ENCODE measurements around the gene EWSR1.

The EWSR1 gene

GRCh38 chr22:29336751-29337490 lies 68.9 kb downstream of the EWSR1 start:
- TF ChIP-seq CTCF (IDR thresholded peaks at IDR 0.05; ENCODE audit: extremely low read depth, insufficient read depth, missing control alignments): no peak
- in situ Hi-C loops (cut with MboI; ENCODE audit: low pct_unique_long_range_greater_than_20kb, low sequenced_read_pairs, unreplicated experiment): no loop called here
- no peak for DNase-seq (ENCODE audit: low spot score)

DNA sequence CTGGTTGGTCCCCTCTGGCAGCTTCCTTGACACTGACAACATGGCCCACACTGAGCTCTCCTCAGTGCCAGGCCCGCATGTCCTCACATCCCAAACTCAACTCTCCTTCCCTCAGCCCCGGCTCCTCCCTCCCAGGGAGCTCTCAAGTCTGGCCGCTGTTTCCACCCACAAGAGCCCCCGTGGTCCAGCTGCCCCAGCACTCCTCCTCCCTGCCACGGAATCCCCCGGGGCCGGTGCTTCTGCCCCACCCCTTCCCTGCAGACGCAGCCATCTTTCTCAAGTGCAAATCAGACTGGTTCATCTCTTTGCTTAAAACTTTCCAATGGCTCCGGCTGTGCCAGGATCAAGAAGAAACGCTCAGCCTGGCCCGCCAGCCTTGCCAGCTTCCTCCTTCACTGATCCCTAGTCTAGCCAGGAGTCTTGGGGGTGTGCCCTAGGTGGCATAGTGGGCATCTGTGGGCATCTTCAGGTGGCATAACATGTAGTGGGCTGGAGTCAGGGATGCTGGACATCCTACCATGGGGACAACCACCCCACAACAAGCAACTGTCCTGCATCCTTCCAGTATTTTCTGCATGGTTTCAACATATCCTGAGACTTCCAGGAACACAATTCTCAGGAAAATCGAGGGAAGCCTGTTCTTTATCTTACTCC lies 69.7 kb downstream of the EWSR1 start:
- in situ Hi-C loops (cut with MboI; ENCODE audit: low pct_unique_long_range_greater_than_20kb, low sequenced_read_pairs, unreplicated experiment): no loop called here
- no peak for TF ChIP-seq CTCF (IDR thresholded peaks at IDR 0.05; ENCODE audit: extremely low read depth, insufficient read depth, missing control alignments)
- no peak for DNase-seq (ENCODE audit: low spot score)

- TF ChIP-seq CTCF (IDR thresholded peaks at IDR 0.05; ENCODE audit: extremely low read depth, insufficient read depth, missing control alignments): no peak
- in situ Hi-C loops (cut with MboI; ENCODE audit: low pct_unique_long_range_greater_than_20kb, low sequenced_read_pairs, unreplicated experiment): no loop called here
- no peak for DNase-seq (ENCODE audit: low spot score)
These were observed 70.3 kb downstream of the EWSR1 start for GRCh38 chr22:29338398-29338797.

DNA sequence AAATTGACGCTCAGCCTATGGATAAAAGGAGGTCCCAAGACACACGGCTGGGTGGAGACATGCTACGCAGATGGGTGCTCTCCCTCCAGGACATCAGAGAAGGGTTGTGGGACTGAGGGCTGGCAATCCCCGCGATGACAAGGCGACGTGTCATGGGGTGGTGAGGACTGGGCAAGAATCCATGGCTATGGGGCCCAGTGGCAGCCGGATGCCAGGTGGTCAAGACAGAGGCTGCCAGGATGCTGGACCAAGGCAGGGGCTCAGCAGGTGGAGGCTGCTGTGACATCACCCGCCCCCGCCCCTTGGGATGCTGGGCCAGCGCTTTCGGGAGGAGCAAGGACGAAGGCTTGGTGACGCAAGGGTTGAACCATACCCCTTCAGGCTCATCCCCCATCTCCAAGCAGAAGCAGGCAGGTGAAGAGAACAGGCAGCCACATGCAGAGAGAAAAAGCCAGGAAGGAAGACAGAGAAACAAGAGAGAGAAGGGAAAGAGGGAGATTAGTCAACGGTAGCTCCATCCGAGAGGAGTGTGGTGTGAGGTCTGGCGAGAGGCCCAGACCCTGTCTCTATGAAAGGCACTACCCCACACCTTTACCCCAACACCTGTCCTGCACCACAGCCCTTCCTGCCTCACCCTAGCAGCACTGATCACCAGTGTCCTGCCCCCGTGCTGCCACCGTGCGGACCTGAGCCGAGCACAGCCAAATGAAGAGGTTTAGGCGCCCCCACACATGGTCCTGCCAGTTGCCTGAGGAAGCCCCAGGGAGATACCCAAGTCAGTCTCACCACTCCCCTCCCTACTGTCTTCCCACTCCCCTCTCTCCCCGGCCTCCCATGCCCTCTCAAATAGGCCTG lies 71.5 kb downstream of the EWSR1 start:
- in situ Hi-C loops (cut with MboI; ENCODE audit: low pct_unique_long_range_greater_than_20kb, low sequenced_read_pairs, unreplicated experiment): no loop called here
- no peak for TF ChIP-seq CTCF (IDR thresholded peaks at IDR 0.05; ENCODE audit: extremely low read depth, insufficient read depth, missing control alignments)
- DNase-seq (ENCODE audit: low spot score): no peak

DNA sequence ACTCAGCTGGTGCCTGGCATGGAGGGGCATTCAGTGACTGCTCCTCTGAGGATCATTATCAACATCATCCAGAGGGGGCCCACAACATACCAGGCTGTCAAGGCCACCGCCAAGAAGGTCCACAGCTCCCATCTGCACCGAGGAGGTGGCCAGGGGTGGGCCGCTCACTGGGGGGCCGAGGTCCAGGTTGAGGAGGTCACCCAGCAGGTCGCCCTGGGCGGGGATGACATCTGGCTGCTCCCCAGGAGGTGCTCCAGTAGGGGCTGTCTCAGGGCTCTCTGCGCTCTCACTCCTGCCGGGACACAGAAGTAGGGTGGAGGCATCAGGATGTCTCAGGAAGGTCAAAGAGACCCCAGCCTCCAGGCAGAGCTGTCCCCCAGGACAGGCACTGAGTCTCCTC lies 72.5 kb downstream of the EWSR1 start:
- in situ Hi-C loops (cut with MboI; ENCODE audit: low pct_unique_long_range_greater_than_20kb, low sequenced_read_pairs, unreplicated experiment): no loop called here
- no peak for DNase-seq (ENCODE audit: low spot score)
- no peak for TF ChIP-seq CTCF (IDR thresholded peaks at IDR 0.05; ENCODE audit: extremely low read depth, insufficient read depth, missing control alignments)

DNA sequence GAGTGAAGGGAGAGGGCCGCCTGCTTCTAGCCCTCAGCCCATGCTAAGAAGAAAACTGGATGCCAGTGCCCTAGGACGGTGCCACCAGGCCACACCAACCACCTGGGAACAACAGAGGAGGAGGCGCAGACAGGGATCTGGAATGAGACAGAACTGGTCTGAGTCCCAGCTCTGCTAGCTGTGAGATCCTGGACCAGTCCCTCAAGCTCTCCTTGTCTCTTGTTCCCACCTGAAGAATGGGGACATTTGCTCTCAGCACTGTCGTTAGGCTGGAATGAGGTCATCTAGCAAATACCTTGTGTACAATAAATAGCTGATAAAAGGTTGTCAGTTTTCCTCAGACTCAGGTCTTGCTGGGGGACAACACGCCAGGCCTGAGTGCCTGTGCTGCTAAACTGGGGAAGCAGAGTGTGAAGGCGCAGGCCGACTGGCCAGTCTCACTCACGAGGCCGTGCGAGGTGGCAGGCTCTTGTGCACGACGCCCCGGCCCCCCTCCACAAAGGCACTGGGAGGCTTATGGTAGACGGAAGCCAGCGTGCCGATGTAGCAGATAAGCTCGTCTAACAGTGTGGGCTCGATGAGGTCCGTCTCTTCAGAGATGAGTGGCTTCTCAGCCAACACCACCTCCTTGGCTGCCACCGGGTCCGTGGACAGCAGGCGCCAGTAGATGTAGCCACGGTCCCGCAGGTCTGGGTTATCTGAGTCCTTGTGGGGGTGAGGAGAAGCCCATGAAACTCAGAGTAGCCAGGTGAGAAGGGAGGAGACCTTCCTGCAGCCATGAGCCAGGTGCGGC lies 73.2 kb downstream of the EWSR1 start:
- in situ Hi-C loops (cut with MboI; ENCODE audit: low pct_unique_long_range_greater_than_20kb, low sequenced_read_pairs, unreplicated experiment): no loop called here
- no peak for DNase-seq (ENCODE audit: low spot score)
- no peak for TF ChIP-seq CTCF (IDR thresholded peaks at IDR 0.05; ENCODE audit: extremely low read depth, insufficient read depth, missing control alignments)

All from GM13977 (cell line).